ENCODE data around the gene TTC9B. TPM values are rescaled to one million over a fixed set of nuclear protein-coding genes. Genes with fewer than 3 reads are reported as not detected.

TTC9B gene
- total and polyA plus RNA-seq, 2 of the 8 experiments (the other 6 are each of a cell fraction or from before 2014, with no cell fraction given): 0.26 TPM; not detected in 1

- no peak for TF ChIP-seq POU5F1 (IDR thresholded peaks at IDR 0.05; ENCODE audit: low read depth, low read length)
- peak; percentile 95 for TF ChIP-seq KDM4A (IDR thresholded peaks at IDR 0.05; ENCODE audit: low read depth, low read length, severe bottlenecking)
- TF ChIP-seq SP4 (IDR thresholded peaks at IDR 0.05; ENCODE audit: low read length): no peak
- TF ChIP-seq POLR2A (IDR thresholded peaks at IDR 0.05; ENCODE audit: control extremely low read depth in 1 of 2, low read depth in 2 of 2, low read length in 2 of 2): no peak
- TF ChIP-seq CREB1 (IDR thresholded peaks at IDR 0.05): peak; percentile 91
Observed at GRCh38 chr19:40190891-40191835, 27.0 kb downstream of the TTC9B start, which contains the start of gene MAP3K10 (continued).

Data from H1 (cell line).